ENCODE measurements around the gene ZNF81. TPM values are rescaled to one million over a fixed set of nuclear protein-coding genes. Genes with fewer than 3 reads are reported as not detected.
"Not testable (repeated sequence)": the region's sequence is repeated elsewhere in the genome, so short reads cannot be mapped to it uniquely, and the experiment has no call there.

The ZNF81 gene
- total RNA-seq, 2 donors from 2014 or later, result 10.0 to 10.4 TPM

DNA sequence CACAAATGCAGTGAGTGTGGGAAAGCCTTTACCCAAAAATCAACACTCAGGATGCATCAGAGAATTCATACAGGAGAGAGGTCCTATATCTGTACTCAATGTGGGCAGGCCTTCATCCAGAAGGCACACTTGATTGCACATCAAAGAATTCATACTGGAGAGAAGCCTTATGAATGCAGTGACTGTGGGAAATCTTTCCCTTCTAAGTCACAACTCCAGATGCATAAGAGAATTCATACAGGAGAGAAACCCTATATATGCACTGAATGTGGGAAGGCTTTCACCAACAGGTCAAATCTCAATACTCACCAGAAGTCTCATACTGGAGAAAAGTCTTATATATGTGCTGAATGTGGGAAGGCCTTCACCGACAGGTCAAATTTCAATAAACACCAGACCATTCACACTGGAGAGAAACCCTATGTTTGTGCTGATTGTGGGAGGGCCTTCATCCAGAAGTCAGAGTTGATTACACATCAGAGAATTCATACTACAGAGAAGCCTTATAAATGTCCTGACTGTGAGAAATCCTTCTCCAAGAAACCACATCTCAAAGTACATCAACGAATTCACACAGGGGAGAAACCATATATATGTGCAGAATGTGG, 79.3 kb downstream of the ZNF81 start:
- no peak overlapping the region for H3K4me3 Mint-ChIP-seq
- no peak for ATAC-seq

DNA sequence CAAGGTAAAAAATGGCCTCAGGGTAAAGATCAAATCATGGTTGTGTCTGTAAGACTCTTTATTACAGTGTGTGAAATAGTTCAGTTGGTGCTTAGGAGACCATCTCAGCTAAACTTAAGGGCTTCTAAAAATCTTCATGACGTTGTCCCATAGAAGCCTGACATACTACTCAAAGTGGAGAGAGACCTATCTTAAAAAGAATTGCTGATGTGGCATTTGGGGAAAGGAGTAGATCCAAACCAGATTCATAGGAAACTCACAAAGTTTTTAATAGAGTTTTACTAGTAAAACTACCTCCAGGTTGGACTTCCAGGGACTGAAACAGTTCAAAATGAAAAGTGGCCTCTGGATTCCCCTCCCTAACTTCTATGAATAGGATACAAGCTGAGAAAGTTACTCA, 81.6 kb downstream of the ZNF81 start:
- Mint-ChIP-seq H3K4me1 (no peaks in the 10 kb centered on the region), H3K27ac (no peak overlapping the region)

More for the DNA sequence above, 79.3 kb downstream of the ZNF81 start:
- no peak for DNase-seq
- peaks cover 9% of the 10 kb centered on the region for H3K9me3 ChIP-seq (ENCODE audit: control insufficient read depth, low read length, poor library complexity, severe bottlenecking)
- Mint-ChIP-seq H3K36me3 (ENCODE audit: low read depth) (peaks cover 6% of the 10 kb centered on the region), H3K4me1 (no peaks in the 10 kb centered on the region), H3K27ac (no peak overlapping the region), H3K27me3 (no peaks in the 10 kb centered on the region)

GRCh38 chrX:47927212-47927611, 90.5 kb downstream of the ZNF81 start:
- no peaks in the 10 kb centered on the region for H3K4me1 Mint-ChIP-seq
- H3K27ac Mint-ChIP-seq, result no peak overlapping the region
- no peaks in the 10 kb centered on the region for H3K27me3 Mint-ChIP-seq
- no peak overlapping the region for H3K4me3 Mint-ChIP-seq
- ATAC-seq (no peak), DNase-seq (no peak)
- no peaks in the 10 kb centered on the region for H3K9me3 ChIP-seq (ENCODE audit: control insufficient read depth, low read length, poor library complexity, severe bottlenecking)
- H3K36me3 Mint-ChIP-seq (ENCODE audit: low read depth), result no peaks in the 10 kb centered on the region

More for the DNA sequence above, 81.6 kb downstream of the ZNF81 start:
- peaks cover 6% of the 10 kb centered on the region for H3K9me3 ChIP-seq (ENCODE audit: control insufficient read depth, low read length, poor library complexity, severe bottlenecking)
- ATAC-seq (no peak), DNase-seq (no peak)
- no peak overlapping the region for H3K4me3 Mint-ChIP-seq
- peaks cover 6% of the 10 kb centered on the region for H3K36me3 Mint-ChIP-seq (ENCODE audit: low read depth)
- H3K27me3 Mint-ChIP-seq, result no peaks in the 10 kb centered on the region

- H3K36me3 Mint-ChIP-seq (ENCODE audit: low read depth); ATAC-seq; H3K4me1 Mint-ChIP-seq; H3K9me3 ChIP-seq (ENCODE audit: control insufficient read depth, low read length, poor library complexity, severe bottlenecking); DNase-seq; H3K27me3 Mint-ChIP-seq; H3K4me3 Mint-ChIP-seq; H3K27ac Mint-ChIP-seq: not testable (repeated sequence)
These were observed 95.3 kb downstream of the ZNF81 start for GRCh38 chrX:47931970-47932369.

- no peak overlapping the region for H3K4me3 Mint-ChIP-seq
- no peaks in the 10 kb centered on the region for H3K27me3 Mint-ChIP-seq
- no peak for DNase-seq
- H3K36me3 Mint-ChIP-seq (ENCODE audit: low read depth), result no peaks in the 10 kb centered on the region
- H3K4me1 Mint-ChIP-seq, result no peaks in the 10 kb centered on the region
- H3K9me3 ChIP-seq (ENCODE audit: control insufficient read depth, low read length, poor library complexity, severe bottlenecking), result no peaks in the 10 kb centered on the region
- ATAC-seq, result no peak
- H3K27ac Mint-ChIP-seq, result no peak overlapping the region
These were observed 97.2 kb downstream of the ZNF81 start for GRCh38 chrX:47933946-47934345.

DNA sequence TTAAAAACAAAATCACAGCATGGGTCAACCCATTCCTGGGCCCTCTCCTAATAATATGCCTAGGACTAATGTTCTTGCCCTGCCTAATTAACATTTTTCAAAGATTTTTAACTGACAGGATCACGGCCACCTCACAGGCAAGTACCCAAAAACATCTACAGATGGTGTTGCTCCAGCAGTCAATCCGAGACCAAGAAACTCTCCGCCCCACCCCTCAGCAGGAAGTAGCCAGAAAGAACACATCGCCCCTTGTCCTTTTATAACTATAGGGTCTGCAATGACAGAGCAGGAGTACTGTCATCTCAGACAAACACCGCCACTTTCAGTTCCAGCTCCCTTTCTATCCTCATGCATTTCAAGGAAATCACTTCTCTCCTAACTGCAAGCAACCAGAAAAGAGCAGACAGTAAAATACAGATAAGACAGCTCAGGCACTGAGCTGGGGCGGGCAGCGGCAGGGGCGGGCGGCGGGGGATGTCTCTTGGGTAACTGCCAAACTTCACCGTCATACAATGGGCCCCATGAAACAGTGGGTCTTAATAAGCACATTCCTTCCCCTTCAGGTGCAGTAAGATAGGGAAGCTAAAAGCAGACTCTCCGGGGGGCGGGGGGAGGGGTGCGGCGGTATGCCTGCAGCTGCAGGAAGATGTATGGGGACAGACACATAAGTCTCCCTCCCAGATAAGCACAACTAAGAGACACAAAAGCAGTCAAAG, 99.7 kb downstream of the ZNF81 start:
- ATAC-seq (no peak), DNase-seq (no peak)
- Mint-ChIP-seq H3K4me3 (peak overlapping the region; percentile 47), H3K27ac (no peak overlapping the region), H3K36me3 (ENCODE audit: low read depth) (no peaks in the 10 kb centered on the region), H3K27me3 (no peaks in the 10 kb centered on the region), H3K4me1 (no peaks in the 10 kb centered on the region)
- no peaks in the 10 kb centered on the region for H3K9me3 ChIP-seq (ENCODE audit: control insufficient read depth, low read length, poor library complexity, severe bottlenecking)

GRCh38 chrX:47936940-47937317, 100.2 kb downstream of the ZNF81 start:
- ATAC-seq, result no peak

DNA sequence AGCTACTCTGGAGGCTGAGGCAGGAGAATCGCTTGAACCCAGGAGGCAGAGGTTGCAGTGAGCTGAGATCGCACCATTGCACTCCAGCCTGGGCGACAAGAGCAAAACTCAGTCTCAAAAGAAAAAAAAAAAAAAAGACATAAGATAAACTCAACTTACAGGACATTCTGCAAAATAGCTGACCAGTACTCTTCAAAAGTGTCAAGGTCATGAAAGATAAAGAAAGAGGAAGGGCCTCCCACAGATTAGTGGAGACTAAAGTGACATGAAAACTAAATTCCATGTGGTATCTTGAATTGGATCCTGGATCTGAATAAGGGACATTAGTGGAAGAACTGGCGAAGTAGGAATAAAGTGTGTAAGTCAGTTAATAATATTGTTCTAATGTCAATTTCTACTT, 103.7 kb downstream of the ZNF81 start:
- no peaks in the 10 kb centered on the region for H3K36me3 Mint-ChIP-seq (ENCODE audit: low read depth)
- no peaks in the 10 kb centered on the region for H3K4me1 Mint-ChIP-seq
- no peak overlapping the region for H3K4me3 Mint-ChIP-seq
- H3K9me3 ChIP-seq (ENCODE audit: control insufficient read depth, low read length, poor library complexity, severe bottlenecking), result no peaks in the 10 kb centered on the region
- DNase-seq (no peak), ATAC-seq (no peak)
- H3K27ac Mint-ChIP-seq, result no peak overlapping the region
- no peaks in the 10 kb centered on the region for H3K27me3 Mint-ChIP-seq

More at GRCh38 chrX:47936940-47937317, 100.2 kb downstream of the ZNF81 start:
- H3K27ac Mint-ChIP-seq, result no peak overlapping the region
- H3K36me3 Mint-ChIP-seq (ENCODE audit: low read depth), result no peaks in the 10 kb centered on the region
- DNase-seq, result no peak
- no peaks in the 10 kb centered on the region for H3K9me3 ChIP-seq (ENCODE audit: control insufficient read depth, low read length, poor library complexity, severe bottlenecking)
- H3K27me3 Mint-ChIP-seq, result no peaks in the 10 kb centered on the region
- no peak overlapping the region for H3K4me3 Mint-ChIP-seq
- no peaks in the 10 kb centered on the region for H3K4me1 Mint-ChIP-seq

GRCh38 chrX:47941423-47941822, 104.7 kb downstream of the ZNF81 start:
- no peaks in the 10 kb centered on the region for H3K36me3 Mint-ChIP-seq (ENCODE audit: low read depth)
- no peaks in the 10 kb centered on the region for H3K4me1 Mint-ChIP-seq
- no peaks in the 10 kb centered on the region for H3K27me3 Mint-ChIP-seq
- DNase-seq (no peak), ATAC-seq (no peak)
- no peak overlapping the region for H3K27ac Mint-ChIP-seq
- H3K9me3 ChIP-seq (ENCODE audit: control insufficient read depth, low read length, poor library complexity, severe bottlenecking), result no peaks in the 10 kb centered on the region
- no peak overlapping the region for H3K4me3 Mint-ChIP-seq

DNA sequence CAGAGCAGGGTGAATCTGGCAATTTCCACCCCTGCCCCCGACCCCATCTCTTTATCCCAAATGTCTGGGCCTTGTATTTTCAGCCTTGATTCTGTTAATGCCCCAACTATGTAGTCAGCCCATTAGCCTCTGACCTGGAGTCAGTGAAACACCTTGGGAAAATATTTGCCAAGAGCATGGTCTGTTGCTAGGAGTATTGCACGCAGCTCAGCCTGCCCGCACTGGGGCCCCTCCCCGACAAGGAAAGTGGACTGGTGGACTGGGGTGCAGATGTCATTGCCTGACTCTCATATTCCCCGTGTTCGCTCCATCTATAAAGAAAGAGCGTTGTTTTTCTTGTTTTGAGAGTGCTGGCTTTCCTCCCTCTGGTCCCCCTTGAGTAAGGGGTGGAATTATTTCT, 118.6 kb downstream of the ZNF81 start:
- H3K4me1 Mint-ChIP-seq; H3K27ac Mint-ChIP-seq; H3K4me3 Mint-ChIP-seq; ATAC-seq; H3K36me3 Mint-ChIP-seq (ENCODE audit: low read depth); H3K27me3 Mint-ChIP-seq; DNase-seq; H3K9me3 ChIP-seq (ENCODE audit: control insufficient read depth, low read length, poor library complexity, severe bottlenecking): not testable (repeated sequence)

DNA sequence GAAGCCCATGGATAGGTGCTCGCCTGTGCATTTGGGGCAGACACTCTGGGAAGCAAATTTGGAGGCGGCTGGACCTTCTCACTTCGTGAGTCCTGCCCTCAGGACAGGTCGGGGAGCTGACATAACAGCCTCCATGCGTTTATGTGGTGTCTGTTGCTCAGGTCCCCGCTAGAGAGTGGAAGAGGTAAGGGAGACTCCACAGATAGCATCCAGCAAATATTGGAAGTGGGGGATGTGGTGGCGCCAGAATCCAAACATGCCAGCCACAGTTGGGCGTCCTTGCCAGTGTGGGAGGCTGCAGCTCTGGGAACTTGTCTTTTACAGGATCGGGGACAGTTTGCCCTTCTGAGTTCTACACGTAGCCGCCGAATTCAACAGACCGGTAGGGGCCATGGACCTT, 119.3 kb downstream of the ZNF81 start:
- H3K9me3 ChIP-seq (ENCODE audit: control insufficient read depth, low read length, poor library complexity, severe bottlenecking), result no peaks in the 10 kb centered on the region
- Mint-ChIP-seq H3K27ac (no peak overlapping the region), H3K36me3 (ENCODE audit: low read depth) (no peaks in the 10 kb centered on the region), H3K4me1 (no peaks in the 10 kb centered on the region), H3K27me3 (no peaks in the 10 kb centered on the region), H3K4me3 (no peak overlapping the region)
- ATAC-seq, result no peak
- no peak for DNase-seq

DNA sequence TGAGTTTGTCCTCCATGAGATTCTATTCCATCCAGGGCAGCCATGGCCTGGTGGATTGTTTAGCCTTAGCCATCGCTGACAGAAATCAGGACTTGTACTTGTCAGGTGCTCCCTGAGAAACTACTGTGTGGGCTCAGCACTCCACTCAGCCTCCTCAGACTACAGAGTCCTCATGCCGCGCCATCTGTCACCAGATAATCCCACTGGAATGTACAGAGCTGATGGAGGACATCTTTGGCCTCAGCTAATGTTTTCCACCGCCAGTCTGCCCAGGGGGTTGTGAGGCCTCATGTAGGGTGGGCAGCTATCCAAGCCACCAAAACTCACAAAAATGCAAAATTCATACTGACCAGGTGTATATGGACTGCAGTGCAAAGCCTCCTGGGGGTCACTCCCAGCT, 121.5 kb downstream of the ZNF81 start:
- not testable (repeated sequence) for H3K27me3 Mint-ChIP-seq; H3K4me3 Mint-ChIP-seq; H3K36me3 Mint-ChIP-seq (ENCODE audit: low read depth); H3K9me3 ChIP-seq (ENCODE audit: control insufficient read depth, low read length, poor library complexity, severe bottlenecking); DNase-seq; H3K4me1 Mint-ChIP-seq; H3K27ac Mint-ChIP-seq; ATAC-seq

GRCh38 chrX:47958761-47959342, 122.2 kb downstream of the ZNF81 start:
- Mint-ChIP-seq H3K36me3 (ENCODE audit: low read depth) (no peaks in the 10 kb centered on the region), H3K27ac (no peak overlapping the region), H3K4me1 (no peaks in the 10 kb centered on the region), H3K4me3 (no peak overlapping the region), H3K27me3 (no peaks in the 10 kb centered on the region)
- DNase-seq (peak in 1 of 3 donors; percentile 4), ATAC-seq (peak; percentile 62)
- H3K9me3 ChIP-seq (ENCODE audit: control insufficient read depth, low read length, poor library complexity, severe bottlenecking), result no peaks in the 10 kb centered on the region

DNA sequence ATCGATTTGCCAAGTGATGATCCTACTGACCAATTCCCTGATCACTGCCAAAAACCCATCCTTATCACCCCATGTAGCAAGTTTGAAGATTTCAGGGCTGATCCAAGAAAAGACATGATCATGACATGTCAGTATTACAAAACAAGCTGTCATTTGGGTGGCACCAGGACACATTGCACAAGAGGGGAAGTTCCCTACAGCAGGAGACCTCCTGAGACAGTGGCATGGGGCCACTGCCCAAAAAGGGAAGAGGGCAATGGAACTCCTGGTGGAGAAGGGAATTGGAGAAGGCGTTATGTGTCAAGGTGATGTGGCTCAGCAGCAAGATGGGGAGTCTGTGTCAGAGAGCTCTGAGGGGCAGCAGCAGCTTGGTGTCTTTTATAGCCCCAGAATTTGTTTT, 123.7 kb downstream of the ZNF81 start:
- no peak overlapping the region for H3K4me3 Mint-ChIP-seq
- no peaks in the 10 kb centered on the region for H3K27me3 Mint-ChIP-seq
- no peaks in the 10 kb centered on the region for H3K9me3 ChIP-seq (ENCODE audit: control insufficient read depth, low read length, poor library complexity, severe bottlenecking)
- no peaks in the 10 kb centered on the region for H3K4me1 Mint-ChIP-seq
- H3K27ac Mint-ChIP-seq, result no peak overlapping the region
- DNase-seq (no peak), ATAC-seq (no peak)
- no peaks in the 10 kb centered on the region for H3K36me3 Mint-ChIP-seq (ENCODE audit: low read depth)

Measured in T-helper 17 cell (primary cell).